Karpas-422 (cell line): Measurements from ENCODE around the gene THAP3. TPM values are rescaled to one million over a fixed set of nuclear protein-coding genes. Genes with fewer than 3 reads are reported as not detected.

Experiments
- DNase-seq: peaks from one replicate; pipeline ENCODE4 v3.0.0-alpha.2; 2015
- H2AFZ ChIP-seq: fragments of 200-600 bp; sonication (generic); 2 replicates; pipeline ENCODE4 v1.6.1; 2014; ENCODE audit warnings: antibody characterized with exemption, low read length, mixed read lengths
- H3K27ac ChIP-seq: fragments of 200-600 bp; sonication (generic); 2 replicates; pipeline ENCODE4 v1.5.1; 2014; ENCODE audit warnings: mild to moderate bottlenecking, low read length, moderate library complexity
- H3K27me3 ChIP-seq: fragments of 200-600 bp; sonication (generic); 2 replicates; pipeline ENCODE4 v1.6.1; 2014; ENCODE audit warnings: low read length, mixed read lengths
- H3K36me3 ChIP-seq: fragments of 200-600 bp; sonication (generic); 2 replicates; pipeline ENCODE4 v1.6.1; 2014; ENCODE audit warnings: low read length, mixed read lengths; ENCODE audit not compliant: insufficient read depth
- H3K4me1 ChIP-seq: fragments of 200-600 bp; sonication (generic); 2 replicates; pipeline ENCODE4 v1.6.1; 2014; ENCODE audit warnings: mild to moderate bottlenecking, low read length, mixed read lengths
- H3K4me2 ChIP-seq: fragments of 200-600 bp; sonication (generic); 2 replicates; pipeline ENCODE4 v1.6.1; 2014; ENCODE audit warnings: low read length, low read depth, mild to moderate bottlenecking; ENCODE audit not compliant: poor library complexity, severe bottlenecking
- H3K4me3 ChIP-seq: fragments of 200-600 bp; sonication (generic); 2 replicates; pipeline ENCODE4 v1.5.1; 2014; ENCODE audit warnings: mild to moderate bottlenecking, antibody characterized with exemption, low read length, mixed read lengths
- H3K79me2 ChIP-seq: fragments of 200-600 bp; sonication (generic); 2 replicates; pipeline ENCODE4 v1.6.1; 2014; ENCODE audit warnings: mild to moderate bottlenecking, low read length, mixed read lengths
- H3K9ac ChIP-seq: fragments of 200-600 bp; sonication (generic); 2 replicates; pipeline ENCODE4 v1.6.0; 2014; ENCODE audit warnings: low read length
- H3K9me2 ChIP-seq: fragments of 200-600 bp; sonication (generic), shearing (Covaris generic); replicated peaks from 2 replicates; pipeline ENCODE4 v1.6.0; 2014; ENCODE audit warnings: mild to moderate bottlenecking, low read length, moderate library complexity; ENCODE audit not compliant: insufficient read depth
- H3K9me3 ChIP-seq: fragments of 300-700, 200-600 bp; sonication (generic); 2 replicates; pipeline ENCODE4 v1.6.1; 2014; ENCODE audit warnings: low read length, mixed read lengths
- H4K20me1 ChIP-seq: fragments of 200-600 bp; sonication (generic); 2 replicates; pipeline ENCODE4 v1.6.1; 2014; ENCODE audit warnings: mild to moderate bottlenecking, antibody characterized with exemption, low read length, low read depth; ENCODE audit not compliant: insufficient read depth
- total RNA-seq: library from RNA; depleted of rRNA; stranded (reverse); fragments of >200 nt; shearing (Covaris generic); gene quantifications from 2 replicates; pipeline ENCODE4 v1.2.3, GENCODE V29; 2014; ENCODE audit warnings: low replicate concordance; rRNA removed

Gene THAP3
- 13.3 and 19.5 TPM in 2 replicates for total RNA-seq

- DNase-seq = peak; percentile 95
- Histone ChIP-seq H4K20me1 (no peaks in the 10 kb centered on the region), H3K79me2 (peaks cover 28% of the 10 kb centered on the region), H3K9me2 (no peaks in the 10 kb centered on the region), H2AFZ (0 out of 2 replicates have a peak within 1 kb of the TSS, but pooled peaks have one; percentile 45), H3K27me3 (no peaks in the 10 kb centered on the region), H3K4me3 (peak within 1 kb of the TSS; percentile 83), H3K9me3 (no peaks in the 10 kb centered on the region), H3K36me3 (0 out of 2 replicates have a peak, but pooled peaks cover 3% of the 10 kb centered on the region), H3K9ac (peak within 1 kb of the TSS; percentile 89), H3K27ac (peak within 1 kb of the TSS; percentile 55), H3K4me2 (peak within 1 kb of the TSS; percentile 98), H3K4me1 (peaks cover 28% of the 10 kb centered on the region)
Observed at GRCh38 chr1:6624710-6625583, at the start of gene THAP3. Gene THAP3 (plus strand): TSS chr1:6624868. CDS start chr1:6625219, 351 bp downstream.

DNA sequence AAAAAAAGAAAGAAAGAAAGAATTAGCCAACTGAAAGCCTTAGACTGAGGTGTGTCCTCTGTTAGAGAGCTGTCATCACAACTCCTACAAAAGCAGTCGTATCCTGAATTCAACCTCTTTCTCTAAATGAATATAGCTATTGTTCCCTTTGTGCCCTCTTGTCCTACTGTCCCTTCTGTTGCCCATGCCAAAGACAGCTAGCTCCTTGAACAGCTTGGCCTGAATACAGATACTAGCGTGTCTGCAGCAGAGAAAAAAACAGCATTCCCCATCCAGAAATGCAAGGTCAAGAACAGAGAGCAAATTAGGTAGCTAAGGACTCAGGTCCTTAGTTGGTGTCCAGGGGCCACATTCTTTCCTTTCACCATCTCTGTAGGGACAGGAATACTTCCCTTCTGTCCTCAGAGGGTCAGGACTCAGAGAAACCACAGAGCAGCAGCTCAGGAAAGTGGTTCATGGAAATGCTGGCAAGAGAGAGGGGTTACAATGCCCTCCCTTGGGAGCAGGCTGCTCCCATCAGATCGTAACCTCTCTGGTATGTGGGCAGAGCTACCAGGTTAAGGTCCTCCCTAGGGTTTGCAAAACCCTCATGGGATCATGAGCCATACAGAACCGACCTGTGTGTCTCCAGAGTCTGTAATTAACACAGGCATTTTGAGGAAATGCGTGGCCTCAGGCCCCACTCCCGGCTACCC is 46.7 kb upstream of the THAP3 start:
- Histone ChIP-seq H3K27me3 (no peaks in the 10 kb centered on the region), H2AFZ (no peak overlapping the region), H3K9ac (no peak overlapping the region), H3K4me3 (no peak overlapping the region), H3K9me2 (no peaks in the 10 kb centered on the region), H3K4me1 (peaks cover 29% of the 10 kb centered on the region), H3K79me2 (peaks cover 32% of the 10 kb centered on the region), H3K4me2 (no peak overlapping the region), H3K9me3 (no peaks in the 10 kb centered on the region), H4K20me1 (peaks cover 9% of the 10 kb centered on the region), H3K27ac (no peak overlapping the region), H3K36me3 (no peaks in the 10 kb centered on the region)
- DNase-seq = no peak

GRCh38 chr1:6578624-6579373 is 45.9 kb upstream of the THAP3 start:
- H2AFZ ChIP-seq = no peak overlapping the region
- no peak for DNase-seq
- peak overlapping the region; percentile 67 for H3K9ac ChIP-seq
- peak overlapping the region; percentile 84 for H3K4me2 ChIP-seq
- no peaks in the 10 kb centered on the region for H3K27me3 ChIP-seq
- H3K79me2 ChIP-seq = peaks cover 32% of the 10 kb centered on the region
- H3K4me1 ChIP-seq = peaks cover 29% of the 10 kb centered on the region
- H3K9me2 ChIP-seq = no peaks in the 10 kb centered on the region
- peaks cover 9% of the 10 kb centered on the region for H4K20me1 ChIP-seq
- H3K27ac ChIP-seq = no peak overlapping the region
- no peaks in the 10 kb centered on the region for H3K36me3 ChIP-seq
- peak overlapping the region; percentile 88; the same call in 1 of the 2 replicates for H3K4me3 ChIP-seq
- no peaks in the 10 kb centered on the region for H3K9me3 ChIP-seq

GRCh38 chr1:6579374-6580118 is 45.1 kb upstream of the THAP3 start, which contains the start of gene ZBTB48:
Gene ZBTB48 (plus strand): TSS chr1:6579994. CDS start chr1:6580610, 616 bp downstream.
- Histone ChIP-seq H3K27ac (peak within 1 kb of the TSS; percentile 49; the same call in 1 of the 2 replicates), H3K27me3 (no peaks in the 10 kb centered on the region), H3K9ac (peak within 1 kb of the TSS; percentile 84), H3K4me1 (peaks cover 29% of the 10 kb centered on the region), H2AFZ (peak within 1 kb of the TSS; percentile 92), H3K79me2 (peaks cover 32% of the 10 kb centered on the region), H4K20me1 (peaks cover 9% of the 10 kb centered on the region), H3K9me3 (no peaks in the 10 kb centered on the region), H3K36me3 (no peaks in the 10 kb centered on the region), H3K4me3 (peak within 1 kb of the TSS; percentile 88), H3K9me2 (no peaks in the 10 kb centered on the region), H3K4me2 (peak within 1 kb of the TSS; percentile 84)
- DNase-seq = peak; percentile 99

GRCh38 chr1:6580119-6580592 is 44.5 kb upstream of the THAP3 start:
- H3K27ac ChIP-seq = peak overlapping the region; percentile 49; the same call in 1 of the 2 replicates
- H3K4me1 ChIP-seq = peaks cover 29% of the 10 kb centered on the region
- H2AFZ ChIP-seq = 0 out of 2 replicates have a peak overlapping the region, but pooled peaks have one; percentile 2
- H3K79me2 ChIP-seq = peaks cover 32% of the 10 kb centered on the region
- no peaks in the 10 kb centered on the region for H3K27me3 ChIP-seq
- H3K9me3 ChIP-seq = no peaks in the 10 kb centered on the region
- H3K36me3 ChIP-seq = no peaks in the 10 kb centered on the region
- peak; percentile 85 for DNase-seq
- peak overlapping the region; percentile 88 for H3K4me3 ChIP-seq
- peak overlapping the region; percentile 81 for H3K4me2 ChIP-seq
- H3K9ac ChIP-seq = peak overlapping the region; percentile 84
- H3K9me2 ChIP-seq = no peaks in the 10 kb centered on the region
- peaks cover 9% of the 10 kb centered on the region for H4K20me1 ChIP-seq

DNA sequence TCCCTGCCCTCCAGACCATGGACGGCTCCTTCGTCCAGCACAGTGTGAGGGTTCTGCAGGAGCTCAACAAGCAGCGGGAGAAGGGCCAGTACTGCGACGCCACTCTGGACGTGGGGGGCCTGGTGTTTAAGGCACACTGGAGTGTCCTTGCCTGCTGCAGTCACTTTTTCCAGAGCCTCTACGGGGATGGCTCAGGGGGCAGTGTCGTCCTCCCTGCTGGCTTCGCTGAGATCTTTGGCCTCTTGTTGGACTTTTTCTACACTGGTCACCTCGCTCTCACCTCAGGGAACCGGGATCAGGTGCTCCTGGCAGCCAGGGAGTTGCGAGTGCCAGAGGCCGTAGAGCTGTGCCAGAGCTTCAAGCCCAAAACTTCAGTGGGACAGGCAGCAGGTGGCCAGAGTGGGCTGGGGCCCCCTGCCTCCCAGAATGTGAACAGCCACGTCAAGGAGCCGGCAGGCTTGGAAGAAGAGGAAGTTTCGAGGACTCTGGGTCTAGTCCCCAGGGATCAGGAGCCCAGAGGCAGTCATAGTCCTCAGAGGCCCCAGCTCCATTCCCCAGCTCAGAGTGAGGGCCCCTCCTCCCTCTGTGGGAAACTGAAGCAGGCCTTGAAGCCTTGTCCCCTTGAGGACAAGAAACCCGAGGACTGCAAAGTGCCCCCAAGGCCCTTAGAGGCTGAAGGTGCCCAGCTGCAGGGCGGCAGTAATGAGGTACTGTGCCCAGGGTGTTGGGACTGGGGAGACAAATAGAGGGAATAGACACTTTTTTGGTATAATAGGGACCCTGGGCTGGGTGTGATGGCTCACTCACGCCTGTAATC is 43.9 kb upstream of the THAP3 start:
- no peaks in the 10 kb centered on the region for H3K9me2 ChIP-seq
- H3K9me3 ChIP-seq = no peaks in the 10 kb centered on the region
- peaks cover 9% of the 10 kb centered on the region for H4K20me1 ChIP-seq
- H2AFZ ChIP-seq = 0 out of 2 replicates have a peak overlapping the region, but pooled peaks have one; percentile 2
- peak overlapping the region; percentile 84 for H3K9ac ChIP-seq
- no peaks in the 10 kb centered on the region for H3K27me3 ChIP-seq
- H3K4me3 ChIP-seq = peak overlapping the region; percentile 88
- peaks cover 32% of the 10 kb centered on the region for H3K79me2 ChIP-seq
- peak overlapping the region; percentile 81 for H3K4me2 ChIP-seq
- peaks cover 29% of the 10 kb centered on the region for H3K4me1 ChIP-seq
- no peaks in the 10 kb centered on the region for H3K36me3 ChIP-seq
- peak overlapping the region; percentile 49; the same call in 1 of the 2 replicates for H3K27ac ChIP-seq
- DNase-seq = peak; percentile 61
